Stimulated activated CD4-positive, alpha-beta T cell treated with anti-CD3 and anti-CD28 coated beads, Interleukin-15, amount 100 ng/mL, for 24 hours (primary cell): Measurements from ENCODE around the gene PRDM15.

Experiments
- DNase-seq: peaks from one replicate; pipeline ENCODE4 v3.0.0-alpha.2; 2020

Gene PRDM15

GRCh38 chr21:41774467-41775148, 104.5 kb downstream of the PRDM15 start:
- no peak for DNase-seq

DNA sequence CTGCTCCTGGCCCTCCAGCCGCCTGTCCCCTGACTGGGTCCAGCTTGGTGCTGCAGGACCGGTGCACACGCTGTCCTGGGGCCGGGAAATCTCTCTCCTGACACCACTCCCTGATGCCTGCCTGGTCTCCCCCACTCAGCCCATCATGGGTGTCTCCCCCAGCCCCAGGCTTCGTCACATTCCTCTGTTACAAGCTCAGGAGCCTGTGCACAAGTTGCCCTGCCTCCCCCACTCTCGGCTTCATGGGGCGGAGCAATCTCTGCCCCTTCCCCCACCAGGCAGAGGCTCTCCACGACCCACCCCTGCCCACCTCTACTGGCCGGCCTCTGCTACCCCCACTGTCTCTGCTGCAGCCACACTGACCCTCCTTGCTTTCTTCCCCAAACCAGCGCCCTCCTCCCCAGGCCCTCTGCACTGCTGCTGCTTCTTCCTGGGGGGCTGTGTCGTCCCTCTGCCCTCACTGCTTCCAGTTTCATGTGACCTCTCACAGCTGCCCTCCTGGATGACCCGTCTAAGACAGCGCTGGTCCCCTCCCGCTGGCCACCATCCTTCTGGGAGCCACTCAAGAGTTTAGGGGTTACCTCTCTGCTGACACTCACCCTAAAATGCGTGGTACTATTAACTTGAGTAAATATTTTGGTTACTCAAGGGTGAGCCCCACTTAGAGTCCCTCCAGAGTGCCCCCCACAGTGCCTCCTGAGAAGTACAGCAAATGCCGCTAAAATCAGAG, 106.6 kb downstream of the PRDM15 start:
- DNase-seq = no peak

DNA sequence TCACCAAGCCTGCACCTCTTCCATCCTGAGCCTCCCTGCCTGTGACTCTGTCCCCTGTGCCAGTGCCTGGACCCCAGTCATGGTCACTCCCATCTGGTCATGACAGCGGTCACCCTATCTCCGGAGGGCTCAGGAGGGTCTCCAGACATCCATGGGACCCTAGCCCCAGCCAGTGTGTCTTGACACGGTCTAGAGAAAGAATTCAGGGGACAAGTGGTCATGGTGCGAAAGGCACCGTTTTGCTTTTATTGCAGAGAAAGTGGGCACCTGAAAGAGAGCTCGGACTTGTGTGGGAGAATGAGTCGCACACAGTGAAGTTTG, 107.6 kb downstream of the PRDM15 start:
- no peak for DNase-seq

DNA sequence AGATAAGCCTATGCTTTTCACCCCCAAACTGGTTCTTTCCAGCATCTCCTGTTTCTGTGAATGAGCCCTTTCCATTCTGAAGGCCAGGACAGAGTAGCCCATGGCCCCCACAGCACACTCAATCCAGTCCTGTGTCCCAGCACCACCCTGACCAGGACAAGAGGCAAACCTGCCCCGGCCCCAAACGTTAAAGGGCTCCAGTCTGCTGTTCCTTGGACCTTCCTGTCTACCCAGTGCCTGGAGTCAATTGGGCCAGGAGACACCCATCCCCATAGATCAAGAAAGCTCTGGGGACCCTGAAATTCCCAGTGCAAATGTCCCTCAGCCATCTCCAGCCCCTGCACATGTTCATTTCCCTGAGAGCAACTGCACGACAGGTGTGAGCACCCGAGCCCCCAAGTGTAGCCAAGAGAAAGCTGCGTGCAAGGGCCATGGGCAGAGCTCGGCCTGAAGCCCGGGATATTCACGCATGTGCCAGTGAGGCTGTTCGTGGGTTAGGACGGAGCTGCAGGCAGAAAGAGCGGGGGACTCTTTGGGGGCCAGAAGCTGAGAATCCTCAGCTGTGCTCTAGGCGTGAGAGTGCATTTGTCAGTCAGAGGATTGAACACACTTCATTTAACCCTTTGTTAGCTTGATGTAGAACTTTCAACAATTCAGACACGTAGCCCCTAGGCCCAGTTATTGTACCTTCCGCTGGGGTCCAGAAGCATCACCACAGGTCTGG, 108.1 kb downstream of the PRDM15 start:
- no peak for DNase-seq

DNA sequence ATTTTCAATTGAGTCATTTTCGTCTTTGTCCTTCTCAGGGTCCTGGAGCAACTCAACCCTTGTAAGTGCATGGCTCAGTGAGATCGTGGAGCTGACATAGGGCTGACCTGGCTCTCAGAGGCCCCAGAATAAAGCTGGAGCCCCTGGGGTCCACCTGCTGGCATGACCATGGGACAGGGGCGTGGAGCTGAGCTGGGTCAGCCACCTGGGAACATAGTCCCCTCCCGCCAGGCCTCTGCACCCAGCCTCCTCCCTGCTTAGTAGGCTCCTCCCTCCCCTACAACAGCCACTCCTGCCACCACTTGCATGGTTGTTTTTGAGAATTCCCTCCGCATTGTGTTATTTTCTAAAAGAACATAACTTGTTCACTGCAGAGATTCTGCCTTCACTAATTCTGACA, 109.2 kb downstream of the PRDM15 start:
- no peak for DNase-seq

DNA sequence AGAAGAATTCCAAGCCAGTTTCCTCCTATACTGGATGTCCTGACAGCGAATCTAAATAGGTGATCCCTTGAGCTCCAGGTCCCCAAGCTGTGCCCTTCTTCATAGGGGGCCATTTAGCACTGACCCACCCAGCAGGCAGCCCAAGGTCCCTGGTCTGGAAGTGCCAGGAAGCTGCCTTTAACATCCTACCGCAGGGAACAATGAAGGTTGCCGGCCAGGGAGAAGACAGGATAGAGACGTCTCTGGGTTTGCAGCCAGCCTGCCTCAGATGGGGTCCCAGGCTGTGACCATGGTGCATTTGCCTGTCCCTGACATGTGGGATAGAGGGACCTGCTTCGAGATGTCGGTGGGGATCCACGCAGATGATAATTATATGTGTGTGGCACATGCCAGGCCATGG, 109.6 kb downstream of the PRDM15 start:
- DNase-seq = no peak

- no peak for DNase-seq
These were observed 110.0 kb downstream of the PRDM15 start for GRCh38 chr21:41769111-41769510.

DNA sequence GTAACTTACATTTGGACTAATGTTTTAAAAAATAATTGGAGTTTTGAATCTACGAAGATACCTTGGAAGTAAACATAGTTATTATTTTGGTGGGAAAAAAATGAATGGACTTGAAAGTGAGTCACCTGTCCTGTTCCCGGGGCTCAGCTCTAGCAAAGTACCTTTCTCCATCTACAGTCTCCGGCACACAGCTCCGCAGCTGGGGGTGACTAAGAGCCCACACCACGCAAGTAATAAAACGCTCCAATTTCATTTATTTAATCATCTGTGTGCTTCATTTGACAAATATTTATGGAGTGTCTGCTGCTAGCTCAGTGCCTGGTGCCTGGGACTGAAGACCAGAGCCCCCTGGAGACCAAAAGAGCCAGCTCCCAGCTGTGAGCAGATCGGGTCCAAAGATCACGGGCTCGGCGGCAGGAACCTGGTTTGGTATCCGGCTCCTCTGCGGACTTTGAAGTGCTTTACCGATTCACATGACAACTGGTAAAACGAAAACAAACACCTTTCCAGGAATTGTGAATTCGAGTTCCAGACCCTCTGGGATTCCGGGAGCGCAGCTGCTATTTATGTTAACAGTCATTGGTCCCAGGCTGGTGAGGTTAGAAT, 110.6 kb downstream of the PRDM15 start:
- peak; percentile 22 for DNase-seq

- peak; percentile 26 for DNase-seq
These were observed 111.3 kb downstream of the PRDM15 start for GRCh38 chr21:41767606-41768436.

DNA sequence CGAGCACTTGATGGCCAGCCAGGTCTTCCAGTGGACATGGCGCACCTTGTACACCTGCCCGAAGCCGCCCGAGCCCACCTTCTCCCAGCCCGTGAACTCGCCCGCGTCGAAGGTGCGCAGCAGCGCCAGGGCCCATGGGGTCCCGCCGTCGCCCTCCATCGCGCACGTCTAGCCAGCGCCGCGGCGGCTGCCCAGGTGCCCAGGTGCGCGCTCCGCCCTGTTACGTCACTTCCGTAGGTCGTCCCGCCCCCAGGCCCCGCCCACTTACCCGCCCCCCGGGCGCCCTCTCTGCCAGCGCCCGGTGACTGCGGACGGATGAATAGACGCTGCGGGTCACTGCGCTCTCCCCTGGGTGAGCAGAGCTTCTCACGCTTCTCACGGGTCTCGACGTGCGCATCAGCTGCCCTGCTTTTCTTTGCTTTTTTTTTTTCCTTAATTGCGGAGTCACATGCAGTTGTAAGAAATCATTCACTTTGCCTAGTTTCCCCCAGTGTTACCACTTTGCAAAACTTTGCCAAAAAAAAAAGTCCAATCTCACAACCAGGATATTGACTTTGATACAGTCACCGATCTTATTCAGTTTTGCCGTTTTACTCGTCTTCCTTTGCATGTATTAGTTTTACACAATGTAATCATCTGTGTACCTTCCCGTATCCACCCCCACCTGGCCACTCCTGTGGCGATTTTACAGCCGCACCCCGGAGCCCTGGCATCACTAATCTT, 112.1 kb downstream of the PRDM15 start, which contains the start of gene RIPK4:
RIPK4 (minus strand) TSS at position 170 of the 723 bp plus-strand sequence; CDS start at position 159, 11 bp downstream.
- DNase-seq = peak; percentile 76

DNA sequence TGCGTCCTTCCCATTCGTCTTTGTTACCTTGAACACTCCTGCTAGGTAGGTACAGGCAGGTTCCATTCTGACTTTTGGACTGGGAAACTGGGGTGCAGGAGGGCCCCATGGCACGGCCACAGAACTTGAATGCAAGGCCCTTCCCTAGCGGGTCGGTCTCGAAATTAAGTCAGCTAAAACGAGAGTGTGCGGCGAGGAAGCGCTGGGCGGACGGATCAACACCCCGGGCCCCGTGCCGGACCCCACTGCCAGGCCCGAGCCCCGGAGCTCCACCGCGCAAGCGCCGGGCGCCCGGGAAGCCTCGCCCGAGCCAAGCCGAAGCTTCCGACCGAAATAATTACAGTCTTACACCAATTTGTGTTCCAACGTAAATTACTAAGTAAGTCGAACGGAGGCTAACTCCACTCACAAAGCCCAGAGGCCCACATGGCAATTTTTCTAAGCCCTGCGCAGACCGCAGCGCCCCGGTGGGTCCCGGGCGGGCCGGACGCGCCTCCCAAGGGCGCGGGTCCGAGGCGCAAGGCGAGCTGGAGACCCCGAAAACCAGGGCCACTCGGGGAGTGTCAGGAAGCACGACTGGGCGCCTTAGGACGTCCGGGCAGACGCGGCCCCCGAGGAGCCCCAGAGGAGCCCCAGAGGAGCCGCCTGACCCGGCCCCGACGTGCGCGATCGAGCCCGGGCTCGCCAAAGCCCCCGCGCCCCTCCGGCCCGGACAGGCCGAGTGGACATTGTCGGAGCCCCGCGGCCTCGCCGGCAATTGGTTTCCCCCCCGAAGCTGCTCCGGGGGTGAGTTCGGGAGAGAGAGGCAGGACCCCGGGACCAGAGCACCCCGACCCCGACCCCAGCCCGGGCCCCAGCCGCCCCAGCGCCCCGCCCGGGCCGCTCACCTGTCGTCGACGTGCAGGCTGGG, 112.9 kb downstream of the PRDM15 start:
- no peak for DNase-seq

DNA sequence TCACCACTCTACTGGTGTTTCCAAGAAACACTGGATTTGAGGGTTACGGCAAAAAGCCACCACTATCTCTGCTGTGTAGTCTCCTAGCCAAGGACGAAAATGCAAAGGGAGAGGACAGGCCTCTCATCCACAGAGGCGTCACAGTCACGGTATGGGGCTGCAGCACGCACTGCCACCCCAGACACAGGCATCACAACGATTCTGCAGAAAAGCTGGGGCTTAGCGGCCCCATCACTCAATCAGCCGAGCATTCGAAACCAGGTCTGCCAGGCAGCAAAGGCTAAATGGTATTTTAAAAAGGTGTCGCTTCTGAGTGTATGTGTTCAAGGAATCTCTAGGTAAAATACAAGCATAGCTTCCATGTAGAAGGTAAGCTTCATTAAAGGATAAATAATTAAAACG, 113.7 kb downstream of the PRDM15 start:
- DNase-seq = no peak

- no peak for DNase-seq
These were observed 114.4 kb downstream of the PRDM15 start for GRCh38 chr21:41764558-41765419.

DNA sequence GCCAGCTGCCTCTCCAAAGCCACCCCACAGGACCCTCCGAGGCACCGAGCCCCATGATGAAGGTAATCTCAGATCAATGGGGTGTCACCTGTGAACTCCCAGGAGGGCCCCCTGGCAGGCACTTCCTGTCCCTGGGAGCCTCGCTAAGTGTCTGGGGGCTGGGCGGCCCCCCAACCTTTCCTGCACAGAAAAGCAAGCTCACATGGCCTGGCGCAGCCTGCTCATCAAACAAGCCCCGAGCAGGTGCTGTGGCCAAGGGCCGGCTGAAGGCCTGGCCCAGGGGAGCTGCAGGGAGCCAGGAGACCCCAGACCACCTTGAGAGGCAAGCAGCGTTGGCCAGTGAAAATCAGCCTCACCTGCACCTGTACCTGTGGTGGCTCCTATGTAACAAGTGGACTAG, 115.1 kb downstream of the PRDM15 start:
- DNase-seq = no peak

DNA sequence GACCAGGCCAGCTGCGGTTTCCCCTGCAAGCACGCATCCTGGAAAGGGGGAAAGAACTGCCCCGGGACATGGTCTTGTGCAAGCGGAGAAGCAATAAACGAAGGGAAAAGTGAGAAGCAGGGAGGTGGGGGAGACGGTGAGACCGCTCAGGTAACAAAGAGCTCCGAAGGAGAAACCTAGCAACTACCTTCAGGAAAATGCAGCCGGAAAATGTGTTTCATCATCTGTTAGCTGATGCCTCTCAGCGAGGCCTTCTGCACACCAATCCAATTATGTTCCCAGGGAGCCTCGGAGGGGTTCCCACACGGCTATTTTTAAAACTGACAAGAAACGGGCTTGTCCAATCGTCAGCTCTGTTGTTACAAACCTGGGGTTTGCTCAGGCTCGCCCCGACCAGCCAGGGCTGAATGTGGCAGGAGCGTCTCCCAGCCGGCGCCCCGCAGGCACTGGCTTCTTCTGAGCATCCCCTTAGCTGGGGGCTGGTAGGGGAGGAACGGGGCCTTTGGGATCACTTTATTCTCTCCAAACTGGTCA, 115.7 kb downstream of the PRDM15 start:
- DNase-seq = no peak

- no peak for DNase-seq
These were observed 116.4 kb downstream of the PRDM15 start for GRCh38 chr21:41762753-41763152.

- no peak for DNase-seq
These were observed 117.1 kb downstream of the PRDM15 start for GRCh38 chr21:41761934-41762635.

GRCh38 chr21:41761211-41761933, 117.8 kb downstream of the PRDM15 start:
- no peak for DNase-seq
